Measurements from ENCODE around the gene RNF180.
"Not testable (repeated sequence)": the region's sequence is repeated elsewhere in the genome, so short reads cannot be mapped to it uniquely, and the experiment has no call there.

The RNF180 gene

GRCh38 chr5:64398735-64399134 is 233.1 kb downstream of the RNF180 start:
- not testable (repeated sequence) for DNase-seq

GRCh38 chr5:64407103-64407825 is 241.6 kb downstream of the RNF180 start:
- not testable (repeated sequence) for DNase-seq

DNA sequence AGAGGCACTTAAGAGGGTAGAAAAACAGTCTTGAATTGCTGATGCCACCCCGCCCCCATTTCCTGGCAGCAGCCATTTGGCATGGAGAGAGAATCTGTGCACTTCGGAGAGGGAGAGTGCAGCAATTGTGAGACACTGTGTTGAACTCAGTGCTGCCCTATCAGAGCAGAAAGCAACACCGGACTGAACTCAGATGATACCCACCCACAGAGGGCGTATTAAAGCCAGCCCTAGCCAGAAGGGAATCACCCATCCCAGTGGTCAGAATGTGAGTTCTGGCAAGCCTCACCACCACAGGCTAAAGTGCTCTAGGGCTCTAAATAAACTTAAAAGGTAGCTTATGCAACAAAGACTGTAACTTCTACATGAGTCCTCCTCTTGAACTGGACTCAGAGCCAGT is 251.7 kb downstream of the RNF180 start:
- no peak for DNase-seq

DNA sequence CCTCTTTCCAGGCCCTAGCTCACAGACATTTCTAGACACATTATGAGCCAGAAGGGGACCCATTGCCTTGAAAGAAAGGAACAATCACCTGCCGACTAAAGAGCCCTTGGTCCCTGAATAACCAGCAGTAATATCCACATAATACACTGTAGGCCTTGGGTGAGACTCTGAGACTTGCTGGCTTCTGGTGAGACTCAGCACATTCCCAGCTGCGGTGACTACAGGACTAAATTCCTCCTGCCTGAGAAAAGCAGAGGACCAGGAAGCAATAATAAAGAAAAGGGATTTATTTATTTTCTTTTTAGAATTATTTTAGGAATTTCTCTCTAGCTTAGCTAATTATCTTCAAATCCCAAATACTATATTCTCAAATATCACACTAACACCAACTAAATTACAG is 252.4 kb downstream of the RNF180 start:
- DNase-seq: no peak

All from activated T-cell treated with anti-CD3 and anti-CD28 coated beads for 4 hours (primary cell).